Caco-2 (cell line): ENCODE data around the gene NCEH1. TPM values are rescaled to one million over a fixed set of nuclear protein-coding genes. Genes with fewer than 3 reads are reported as not detected.

Source experiments
- BruUV-seq: library from RNA; stranded (reverse); fragments of 400-500 nt; replicated peaks from 2 replicates; lab custom pipeline; 2021; lab: Mats Ljungman, UMichigan
- CTCF ChIA-PET: fragments of 300-600 bp; sonication (Branson Sonifier 250); formaldehyde crosslinking; loops from one replicate; lab custom pipeline; 2022; ENCODE audit warnings: antibody characterized with exemption; lab: Charles Lee
- POLR2A ChIA-PET: fragments of 300-600 bp; sonication (Branson Sonifier 250); formaldehyde crosslinking; loops from one replicate; lab custom pipeline; 2022; ENCODE audit warnings: antibody characterized with exemption; lab: Charles Lee
- DNase-seq, 2 experiments: peaks; one replicate each; pipeline versions ENCODE4 v3.0.0 to v3.0.0-alpha.2; 2020 to 2022
- H3K27me3 ChIP-seq: replicated peaks from 2 replicates; pipeline ENCODE4 v1.6.0; 2011; ENCODE audit warnings: low read length; ENCODE audit not compliant: control insufficient read depth, insufficient read depth
- H3K36me3 ChIP-seq: 2 replicates; pipeline ENCODE4 v1.5.1; 2011; ENCODE audit warnings: low read length; ENCODE audit not compliant: control insufficient read depth, insufficient read depth
- H3K4me1 ChIP-seq: fragments of 250-450 bp; sonication (Bioruptor Pico); 2 replicates; pipeline ENCODE4 v1.5.1; 2020; ENCODE audit warnings: mild to moderate bottlenecking
- H3K4me3 ChIP-seq: 2 replicates; pipeline ENCODE4 v1.5.1; 2011; ENCODE audit warnings: low read depth, mild to moderate bottlenecking, control low read depth, low read length
- H3K9me3 ChIP-seq: fragments of 250-450 bp; sonication (Bioruptor Pico); 2 replicates; pipeline ENCODE4 v1.5.1; 2020; ENCODE audit warnings: mild to moderate bottlenecking, moderate library complexity
- H3K27ac Mint-ChIP-seq: one replicate; pipeline ENCODE4 v1.8.0; 2022; ENCODE audit warnings: mixed read lengths; ENCODE audit not compliant: unreplicated experiment
- H3K27me3 Mint-ChIP-seq: one replicate; pipeline ENCODE4 v1.8.0; 2022; ENCODE audit warnings: mixed read lengths; ENCODE audit not compliant: insufficient read depth, unreplicated experiment
- H3K36me3 Mint-ChIP-seq: one replicate; pipeline ENCODE4 v1.8.0; 2022; ENCODE audit warnings: mild to moderate bottlenecking, mixed read lengths; ENCODE audit not compliant: insufficient read depth, unreplicated experiment
- H3K4me1 Mint-ChIP-seq: one replicate; pipeline ENCODE4 v1.8.0; 2022; ENCODE audit warnings: low read depth, mixed read lengths; ENCODE audit not compliant: unreplicated experiment
- H3K4me3 Mint-ChIP-seq: one replicate; pipeline ENCODE4 v1.8.0; 2022; ENCODE audit warnings: mild to moderate bottlenecking, moderate library complexity, mixed read lengths; ENCODE audit not compliant: unreplicated experiment
- H3K9me3 Mint-ChIP-seq: one replicate; pipeline ENCODE4 v1.8.0; 2022; ENCODE audit warnings: mixed read lengths; ENCODE audit not compliant: unreplicated experiment
- CTCF ChIP-seq, 2 experiments: fragments of 200-600 bp in 1 of 2; IDR thresholded peaks; 1 replicate in 1 of 2; 2 replicates in 1 of 2; pipeline versions ENCODE4 v1.5.1 to v1.8.0; 2011 to 2022; ENCODE audit warnings: antibody characterized with exemption in 1 of 2, control low read depth in 1 of 2, inconsistent platforms in 1 of 2, low read depth in 1 of 2, low read length in 1 of 2, mild to moderate bottlenecking in 1 of 2, moderate library complexity in 1 of 2; ENCODE audit not compliant: insufficient read depth in 1 of 2, severe bottlenecking in 1 of 2, unreplicated experiment in 1 of 2
- intact Hi-C: fragments of 100-400 bp; cut with micrococcal nuclease; formaldehyde crosslinking; loops from one replicate; pipeline ENCODE4 v1.10.0; 2022; ENCODE audit not compliant: unreplicated experiment
- total RNA-seq: library from RNA; stranded (reverse); gene quantifications from 2 replicates; pipeline ENCODE4 v1.2.3, GENCODE V29; 2022

Gene NCEH1
- total RNA-seq, 1 experiment from 2014 or later, result 10.1 TPM

GRCh38 chr3:172750069-172750367 is 39.2 kb upstream of the NCEH1 start:
- peaks cover 33% of the 10 kb centered on the region for H3K4me1 Mint-ChIP-seq
- no peak for TF ChIP-seq CTCF (IDR thresholded peaks at IDR 0.05; ENCODE audit: insufficient read depth in 1 of 2, low read depth in 1 of 2, low read length in 1 of 2, severe bottlenecking in 1 of 2, unreplicated experiment in 1 of 2)
- Histone ChIP-seq H3K4me3 (peak overlapping the region; percentile 26), H3K4me1 (peaks cover 25% of the 10 kb centered on the region), H3K9me3 (no peaks in the 10 kb centered on the region), H3K36me3 (no peaks in the 10 kb centered on the region; the same call in 1 of the 2 replicates), H3K27me3 (no peaks in the 10 kb centered on the region)
- H3K36me3 Mint-ChIP-seq, result peaks cover 32% of the 10 kb centered on the region
- no peaks in the 10 kb centered on the region for H3K27me3 Mint-ChIP-seq
- ChIA-PET POLR2A (interaction anchor here (0.5 to 1.9 kb wide), 10 partner anchors 9 to 273 kb away, joined by 3 to 17 read pairs (median 4); partner anchors contain the start of gene NCEH1), CTCF (interaction anchor here (0.6 to 1.4 kb wide), 8 partner anchors 39 to 349 kb away, joined by 3 to 23 read pairs (median 4); partner anchors contain the start of gene NCEH1)
- BruUV-seq, result no TSS peak
- no peaks in the 10 kb centered on the region for H3K9me3 Mint-ChIP-seq
- intact Hi-C loops, result loop anchor here (1.0 kb wide), 3 partner anchors 39 to 77 kb away; partner anchors contain the start of gene NCEH1
- no peak for DNase-seq
- H3K4me3 Mint-ChIP-seq, result peak overlapping the region; percentile 79
- peak overlapping the region; percentile 96 for H3K27ac Mint-ChIP-seq

GRCh38 chr3:172749230-172749965 is 38.5 kb upstream of the NCEH1 start:
- Mint-ChIP-seq H3K27me3 (no peaks in the 10 kb centered on the region), H3K4me1 (peaks cover 33% of the 10 kb centered on the region), H3K36me3 (peaks cover 27% of the 10 kb centered on the region), H3K27ac (peak overlapping the region; percentile 96), H3K9me3 (no peaks in the 10 kb centered on the region), H3K4me3 (peak overlapping the region; percentile 79)
- Histone ChIP-seq H3K4me3 (peak overlapping the region; percentile 26), H3K36me3 (no peaks in the 10 kb centered on the region; the same call in 1 of the 2 replicates), H3K4me1 (peaks cover 25% of the 10 kb centered on the region), H3K9me3 (no peaks in the 10 kb centered on the region), H3K27me3 (no peaks in the 10 kb centered on the region)
- CTCF ChIA-PET, result interaction anchor here (0.5 to 1.9 kb wide), 14 partner anchors 38 to 288 kb away, joined by 3 to 23 read pairs (median 4); partner anchors contain the start of gene NCEH1
- no peak for TF ChIP-seq CTCF (IDR thresholded peaks at IDR 0.05; ENCODE audit: insufficient read depth in 1 of 2, low read depth in 1 of 2, low read length in 1 of 2, severe bottlenecking in 1 of 2, unreplicated experiment in 1 of 2)
- no TSS peak for BruUV-seq
- intact Hi-C loops, result loop anchor here (2.0 kb wide), 1 partner anchor 1689 kb away; no protein-coding TSS in a partner anchor
- peak; percentile 66 to 70 for DNase-seq
- POLR2A ChIA-PET, result interaction anchor here (0.9 to 1.9 kb wide), 3 partner anchors 13 to 76 kb away, joined by 4 to 17 read pairs (median 10); partner anchors contain the start of gene NCEH1

GRCh38 chr3:172746475-172746874 is 35.6 kb upstream of the NCEH1 start:
- Mint-ChIP-seq H3K4me1 (peaks cover 17% of the 10 kb centered on the region), H3K4me3 (no peak overlapping the region), H3K27me3 (no peaks in the 10 kb centered on the region), H3K9me3 (no peaks in the 10 kb centered on the region), H3K27ac (no peak overlapping the region), H3K36me3 (peaks cover 8% of the 10 kb centered on the region)
- no peaks in the 10 kb centered on the region for H3K36me3 ChIP-seq
- no TSS peak for BruUV-seq
- no peak overlapping the region for H3K4me3 ChIP-seq
- no peaks in the 10 kb centered on the region for H3K27me3 ChIP-seq
- CTCF ChIA-PET, result no interaction called here
- POLR2A ChIA-PET, result no interaction called here
- intact Hi-C loops, result no loop called here
- H3K9me3 ChIP-seq, result no peaks in the 10 kb centered on the region
- H3K4me1 ChIP-seq, result peaks cover 21% of the 10 kb centered on the region
- no peak for TF ChIP-seq CTCF (IDR thresholded peaks at IDR 0.05; ENCODE audit: insufficient read depth in 1 of 2, low read depth in 1 of 2, low read length in 1 of 2, severe bottlenecking in 1 of 2, unreplicated experiment in 1 of 2)
- no peak for DNase-seq
